Dendritic cell treated with granulocyte-macrophage colony-stimulating factor and Interleukin-4, amounts not matched to agents 40 ng/mL and 50 ng/mL, for 4 days (primary cell): Measurements from ENCODE around the gene LYRM1.
"Not testable (repeated sequence)": the region's sequence is repeated elsewhere in the genome, so short reads cannot be mapped to it uniquely, and the experiment has no call there.

ENCODE experiments used
- H3K27ac Mint-ChIP-seq: one replicate; pipeline ENCODE4 v1.8.0; 2022; ENCODE audit warnings: mild to moderate bottlenecking, mixed read lengths
- H3K27me3 Mint-ChIP-seq: one replicate; pipeline ENCODE4 v1.8.0; 2022; ENCODE audit warnings: mild to moderate bottlenecking, mixed read lengths
- H3K36me3 Mint-ChIP-seq: one replicate; pipeline ENCODE4 v1.8.0; 2022; ENCODE audit warnings: low read depth, mixed read lengths
- H3K4me1 Mint-ChIP-seq: one replicate; pipeline ENCODE4 v1.8.0; 2022; ENCODE audit warnings: low read depth, mixed read lengths
- H3K4me3 Mint-ChIP-seq: one replicate; pipeline ENCODE4 v1.8.0; 2022; ENCODE audit warnings: mild to moderate bottlenecking, moderate library complexity, mixed read lengths
- H3K9me3 Mint-ChIP-seq: one replicate; pipeline ENCODE4 v1.8.0; 2022; ENCODE audit warnings: mixed read lengths
- intact Hi-C: fragments of 100-400 bp; cut with micrococcal nuclease; formaldehyde crosslinking; loops from one replicate; pipeline ENCODE4 v1.15.0; 2022

LYRM1 gene

GRCh38 chr16:20971401-20971800 is 70.8 kb downstream of the LYRM1 start:
- Mint-ChIP-seq H3K4me3 (no peak overlapping the region), H3K4me1 (peaks cover 18% of the 10 kb centered on the region), H3K27me3 (peaks cover 16% of the 10 kb centered on the region), H3K9me3 (no peaks in the 10 kb centered on the region), H3K27ac (no peak overlapping the region), H3K36me3 (no peaks in the 10 kb centered on the region)
- intact Hi-C loops, result no loop called here

GRCh38 chr16:20973201-20973600 is 72.6 kb downstream of the LYRM1 start:
- H3K27ac Mint-ChIP-seq, intact Hi-C loops, H3K36me3 Mint-ChIP-seq, H3K9me3 Mint-ChIP-seq, H3K4me3 Mint-ChIP-seq: not testable (repeated sequence)
- H3K4me1 Mint-ChIP-seq, result peaks cover 23% of the 10 kb centered on the region
- peaks cover 12% of the 10 kb centered on the region for H3K27me3 Mint-ChIP-seq
